Bronchial epithelial cell (primary cell): ENCODE measurements around the gene HOXD10. TPM values are rescaled to one million over a fixed set of nuclear protein-coding genes. Genes with fewer than 3 reads are reported as not detected.

ENCODE experiments used
- DNase-seq: peaks from one replicate; pipeline ENCODE4 v3.0.0-alpha.2; 2010; ENCODE audit warnings: low read depth
- FAIRE-seq: peaks from 2 replicates; lab custom pipeline; 2011; peaks lifted over from hg19 to GRCh38; lab: Jason Lieb, UNC
- H3K27me3 ChIP-seq: 2 replicates; pipeline ENCODE4 v1.5.1; 2011; ENCODE audit warnings: low read length; ENCODE audit not compliant: control insufficient read depth, insufficient read depth
- H3K36me3 ChIP-seq: 2 replicates; pipeline ENCODE4 v1.5.1; 2011; ENCODE audit warnings: low read length; ENCODE audit not compliant: control insufficient read depth, insufficient read depth
- H3K4me3 ChIP-seq: 2 replicates; pipeline ENCODE4 v1.5.1; 2011; ENCODE audit warnings: mild to moderate bottlenecking, low read depth, low read length, control low read depth
- CTCF ChIP-seq: IDR thresholded peaks from 2 replicates; pipeline ENCODE4 v1.5.1; 2011; ENCODE audit warnings: mild to moderate bottlenecking, moderate library complexity, low read length, control low read depth, inconsistent platforms; ENCODE audit not compliant: insufficient read depth, severe bottlenecking
- total RNA-seq: library from RNA; depleted of rRNA; stranded (reverse); fragments of >200 nt; gene quantifications from 2 replicates; pipeline ENCODE4 v1.2.1, GENCODE V29; 2014

Gene HOXD10
- total RNA-seq, 1 donor from 2014 or later, result not detected

- no peak for DNase-seq
- no peaks in the 10 kb centered on the region for H3K36me3 ChIP-seq
- FAIRE-seq, result no peak
- H3K27me3 ChIP-seq, result peaks cover 72% of the 10 kb centered on the region
- H3K4me3 ChIP-seq, result no peak overlapping the region
- TF ChIP-seq CTCF, result no peak
Observed at GRCh38 chr2:176093145-176093897, 23.3 kb upstream of the HOXD10 start.

GRCh38 chr2:176093898-176094249 is 22.7 kb upstream of the HOXD10 start:
- DNase-seq, result no peak
- H3K36me3 ChIP-seq, result no peaks in the 10 kb centered on the region
- TF ChIP-seq CTCF, result no peak
- no peak for FAIRE-seq
- H3K27me3 ChIP-seq, result peaks cover 71% of the 10 kb centered on the region
- H3K4me3 ChIP-seq, result no peak overlapping the region

- DNase-seq (no peak), FAIRE-seq (no peak)
- H3K4me3 ChIP-seq, result no peak overlapping the region
- H3K27me3 ChIP-seq, result peaks cover 73% of the 10 kb centered on the region
- no peaks in the 10 kb centered on the region for H3K36me3 ChIP-seq
- TF ChIP-seq CTCF, result no peak
Observed at GRCh38 chr2:176094349-176094748, 22.2 kb upstream of the HOXD10 start.

- Histone ChIP-seq H3K27me3 (peaks cover 74% of the 10 kb centered on the region), H3K4me3 (no peak overlapping the region), H3K36me3 (no peaks in the 10 kb centered on the region)
- DNase-seq, result no peak
- no peak for TF ChIP-seq CTCF
- no peak for FAIRE-seq
Observed at GRCh38 chr2:176095421-176095820, 21.2 kb upstream of the HOXD10 start.

- peaks cover 77% of the 10 kb centered on the region for H3K27me3 ChIP-seq
- no peak for TF ChIP-seq CTCF
- DNase-seq, result no peak
- H3K4me3 ChIP-seq, result no peak overlapping the region
- FAIRE-seq, result no peak
- no peaks in the 10 kb centered on the region for H3K36me3 ChIP-seq
Observed at GRCh38 chr2:176096243-176096985, 20.2 kb upstream of the HOXD10 start.
